ENCODE measurements around the gene CHCHD3. TPM values are rescaled to one million over a fixed set of nuclear protein-coding genes. Genes with fewer than 3 reads are reported as not detected.

The CHCHD3 gene
- total RNA-seq, 4 donors from 2014 or later = 27.9 to 39.0 (median 34.5) TPM

GRCh38 chr7:132815696-132816311 is 266.1 kb downstream of the CHCHD3 start:
- TF ChIP-seq POLR2A (IDR thresholded peaks at IDR 0.05) = no peak
- TF ChIP-seq, protein P1, sequence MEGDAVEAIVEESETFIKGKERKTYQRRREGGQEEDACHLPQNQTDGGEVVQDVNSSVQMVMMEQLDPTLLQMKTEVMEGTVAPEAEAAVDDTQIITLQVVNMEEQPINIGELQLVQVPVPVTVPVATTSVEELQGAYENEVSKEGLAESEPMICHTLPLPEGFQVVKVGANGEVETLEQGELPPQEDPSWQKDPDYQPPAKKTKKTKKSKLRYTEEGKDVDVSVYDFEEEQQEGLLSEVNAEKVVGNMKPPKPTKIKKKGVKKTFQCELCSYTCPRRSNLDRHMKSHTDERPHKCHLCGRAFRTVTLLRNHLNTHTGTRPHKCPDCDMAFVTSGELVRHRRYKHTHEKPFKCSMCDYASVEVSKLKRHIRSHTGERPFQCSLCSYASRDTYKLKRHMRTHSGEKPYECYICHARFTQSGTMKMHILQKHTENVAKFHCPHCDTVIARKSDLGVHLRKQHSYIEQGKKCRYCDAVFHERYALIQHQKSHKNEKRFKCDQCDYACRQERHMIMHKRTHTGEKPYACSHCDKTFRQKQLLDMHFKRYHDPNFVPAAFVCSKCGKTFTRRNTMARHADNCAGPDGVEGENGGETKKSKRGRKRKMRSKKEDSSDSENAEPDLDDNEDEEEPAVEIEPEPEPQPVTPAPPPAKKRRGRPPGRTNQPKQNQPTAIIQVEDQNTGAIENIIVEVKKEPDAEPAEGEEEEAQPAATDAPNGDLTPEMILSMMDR (IDR thresholded peaks at IDR 0.05) = no peak
- no peak for DNase-seq (ENCODE audit: low spot score in 2 of 2)
- H3K4me3 ChIP-seq (ENCODE audit: low read depth, poor library complexity, severe bottlenecking) = no peak overlapping the region
- intact Hi-C loops (cut with DNase I; ENCODE audit: low total_unique reads) = no loop called here
- 74 to 77% methylated on average over 6 of the region's 6 CpGs for WGBS, 2 donors

- TF ChIP-seq, protein P1 (IDR thresholded peaks at IDR 0.05) = no peak
- no peak for TF ChIP-seq POLR2A (IDR thresholded peaks at IDR 0.05)
- H3K4me3 ChIP-seq (ENCODE audit: low read depth, poor library complexity, severe bottlenecking) = no peak overlapping the region
- intact Hi-C loops (cut with DNase I; ENCODE audit: low total_unique reads) = no loop called here
- no peak for DNase-seq (ENCODE audit: low spot score in 2 of 2)
Observed at GRCh38 chr7:132815130-132815529, 266.8 kb downstream of the CHCHD3 start.

- no peak for DNase-seq (ENCODE audit: low spot score in 2 of 2)
- intact Hi-C loops (cut with DNase I; ENCODE audit: low total_unique reads) = no loop called here
- no peak for TF ChIP-seq POLR2A (IDR thresholded peaks at IDR 0.05)
- TF ChIP-seq, protein P1 (IDR thresholded peaks at IDR 0.05) = no peak
- no peak overlapping the region for H3K4me3 ChIP-seq (ENCODE audit: low read depth, poor library complexity, severe bottlenecking)
- 96 to 100% methylated on average over 2 of the region's 2 CpGs for WGBS, 2 donors
Observed at GRCh38 chr7:132810561-132810960, 271.3 kb downstream of the CHCHD3 start.

DNA sequence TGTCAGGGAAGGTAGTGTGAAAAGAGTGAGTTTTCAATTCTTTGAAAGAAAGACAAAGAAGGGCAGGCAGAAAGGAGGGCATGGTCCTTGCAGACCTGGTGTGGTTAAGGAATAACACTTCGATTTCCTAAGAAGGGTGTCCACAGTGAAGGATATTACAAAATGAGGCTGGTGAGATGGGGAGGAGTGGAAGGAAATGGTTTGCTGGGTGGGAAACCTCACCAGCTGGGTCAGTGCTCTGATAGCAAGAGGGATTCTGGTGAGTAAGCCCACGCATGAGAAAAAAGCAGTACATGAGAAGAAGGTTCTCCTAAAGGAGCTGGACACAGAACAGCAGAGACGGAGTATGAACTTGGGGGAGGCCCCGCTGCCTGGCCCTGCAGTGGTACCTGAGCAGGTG is 275.1 kb downstream of the CHCHD3 start:
- H3K4me3 ChIP-seq (ENCODE audit: low read depth, poor library complexity, severe bottlenecking) = no peak overlapping the region
- TF ChIP-seq, protein P1 (IDR thresholded peaks at IDR 0.05) = no peak
- TF ChIP-seq POLR2A (IDR thresholded peaks at IDR 0.05) = no peak
- no peak for DNase-seq (ENCODE audit: low spot score in 2 of 2)
- intact Hi-C loops (cut with DNase I; ENCODE audit: low total_unique reads) = no loop called here
- WGBS, 2 donors = 92 to 93% methylated on average over 4 of the region's 4 CpGs

GRCh38 chr7:132805766-132806165 is 276.1 kb downstream of the CHCHD3 start:
- H3K4me3 ChIP-seq (ENCODE audit: low read depth, poor library complexity, severe bottlenecking) = no peak overlapping the region
- no peak for DNase-seq (ENCODE audit: low spot score in 2 of 2)
- TF ChIP-seq, protein P1 (IDR thresholded peaks at IDR 0.05) = no peak
- no peak for TF ChIP-seq POLR2A (IDR thresholded peaks at IDR 0.05)
- WGBS, 2 donors = 83% methylated on average over 5 of the region's 5 CpGs
- intact Hi-C loops (cut with DNase I; ENCODE audit: low total_unique reads) = no loop called here

All from lower leg skin (tissue), 4 donors.